A549 treated with AZD2906 at 1 μM for 4 hours (cell line): ENCODE data around the gene CARF. TPM values are rescaled to one million over a fixed set of nuclear protein-coding genes. Genes with fewer than 3 reads are reported as not detected.

Source experiments
- total RNA-seq: library from RNA; stranded (reverse); fragments of 200-300 nt; extraction: Qiagen RNA extraction; gene quantifications from 5 replicates; pipeline ENCODE4 v1.2.3, GENCODE V29; 2022

Gene CARF
- 0.59 to 1.6 TPM (median 1.0 TPM) in 5 replicates for total RNA-seq

DNA sequence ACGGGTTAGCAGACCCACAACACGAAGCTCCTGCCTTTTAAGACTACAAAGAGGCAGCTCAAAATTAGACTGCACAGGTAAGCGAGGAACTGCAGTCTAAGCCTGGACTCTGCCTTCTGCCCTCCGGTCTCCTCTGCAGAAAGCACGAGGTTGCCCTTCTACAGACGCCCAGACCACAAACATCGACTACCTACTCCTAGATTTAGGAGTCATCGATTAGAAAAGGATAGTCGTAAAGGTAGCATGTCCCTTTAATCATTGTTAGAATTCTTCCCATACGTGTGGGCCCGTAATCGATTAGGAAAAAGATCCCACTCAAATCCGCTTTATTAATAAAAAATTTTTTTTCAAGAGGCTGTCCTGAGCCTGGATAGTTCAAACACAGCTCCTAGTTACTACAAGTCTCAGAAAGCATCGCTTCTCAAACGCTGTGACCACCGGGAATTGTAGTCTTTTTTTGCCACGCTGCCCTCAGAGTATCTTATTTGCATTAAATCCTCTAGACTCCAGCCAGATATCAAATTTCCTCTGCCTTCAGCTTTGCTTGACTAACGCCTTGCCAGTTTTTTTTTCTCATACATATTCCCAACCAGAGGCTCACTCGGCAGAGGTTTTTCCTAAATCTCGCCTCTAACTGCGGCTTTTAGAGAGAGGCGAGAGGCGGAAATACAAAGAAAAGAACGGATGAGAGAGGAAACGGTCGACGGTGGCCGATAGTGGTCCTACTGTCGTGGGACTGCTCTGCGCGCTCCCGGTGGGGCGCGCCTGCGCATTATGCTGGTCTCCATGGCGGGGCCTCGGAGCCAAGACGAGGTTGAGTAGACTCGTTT lies at the start of gene CARF, which contains the start of gene WDR12:
Gene CARF (plus strand): TSS at position 764 of the 830 bp plus-strand sequence. CDS start 29,628 bp downstream, outside the sequence.
Gene WDR12 (minus strand): TSS at position 162 of the 830 bp plus-strand sequence. CDS start 197 bp downstream, outside the sequence.

DNA sequence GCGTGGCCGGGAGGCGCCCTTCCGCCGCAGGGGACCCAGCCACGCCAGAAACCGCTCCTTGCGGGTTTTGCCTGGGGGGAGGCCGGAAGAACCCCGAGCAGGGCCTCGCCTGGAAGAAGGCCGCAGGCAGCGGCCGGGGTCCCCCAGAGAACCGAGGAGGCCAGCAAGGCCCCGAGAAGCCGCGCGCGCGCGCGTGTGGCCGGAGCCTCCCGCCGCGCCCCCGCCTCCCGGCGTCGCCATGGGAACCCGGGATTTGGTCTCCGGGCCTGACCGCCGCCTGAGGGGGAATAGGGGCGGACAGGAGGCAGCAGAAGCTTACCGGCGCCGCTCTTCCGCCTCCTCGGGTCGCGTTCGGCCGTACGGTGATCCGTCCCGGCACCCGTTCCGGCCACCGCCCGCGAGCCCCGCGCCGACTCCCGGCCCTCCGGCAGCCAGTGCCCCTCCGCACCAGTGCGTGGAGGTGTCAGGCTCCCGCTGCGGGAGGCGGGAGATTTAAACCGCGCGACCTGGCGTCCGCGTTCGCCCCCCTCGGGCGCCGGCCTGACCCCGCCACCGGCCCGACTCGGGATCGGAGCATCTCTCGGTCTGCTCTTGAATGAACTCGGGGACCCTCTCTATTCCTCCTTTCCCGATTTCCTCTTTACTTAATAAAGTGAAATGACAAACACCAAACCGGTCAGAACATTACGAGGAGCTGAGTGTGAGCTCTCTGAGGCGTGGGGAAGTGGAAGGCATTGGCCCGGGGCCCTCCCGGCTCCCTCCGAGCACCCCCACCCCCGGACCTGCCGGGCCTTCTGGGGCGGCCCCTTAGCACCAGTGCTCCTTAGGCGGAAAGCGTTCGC lies 40.6 kb upstream of the CARF start, which contains the start of gene ICA1L:
Gene ICA1L (minus strand): TSS at position 467 of the 842 bp plus-strand sequence. CDS start 42,757 bp downstream, outside the sequence.

DNA sequence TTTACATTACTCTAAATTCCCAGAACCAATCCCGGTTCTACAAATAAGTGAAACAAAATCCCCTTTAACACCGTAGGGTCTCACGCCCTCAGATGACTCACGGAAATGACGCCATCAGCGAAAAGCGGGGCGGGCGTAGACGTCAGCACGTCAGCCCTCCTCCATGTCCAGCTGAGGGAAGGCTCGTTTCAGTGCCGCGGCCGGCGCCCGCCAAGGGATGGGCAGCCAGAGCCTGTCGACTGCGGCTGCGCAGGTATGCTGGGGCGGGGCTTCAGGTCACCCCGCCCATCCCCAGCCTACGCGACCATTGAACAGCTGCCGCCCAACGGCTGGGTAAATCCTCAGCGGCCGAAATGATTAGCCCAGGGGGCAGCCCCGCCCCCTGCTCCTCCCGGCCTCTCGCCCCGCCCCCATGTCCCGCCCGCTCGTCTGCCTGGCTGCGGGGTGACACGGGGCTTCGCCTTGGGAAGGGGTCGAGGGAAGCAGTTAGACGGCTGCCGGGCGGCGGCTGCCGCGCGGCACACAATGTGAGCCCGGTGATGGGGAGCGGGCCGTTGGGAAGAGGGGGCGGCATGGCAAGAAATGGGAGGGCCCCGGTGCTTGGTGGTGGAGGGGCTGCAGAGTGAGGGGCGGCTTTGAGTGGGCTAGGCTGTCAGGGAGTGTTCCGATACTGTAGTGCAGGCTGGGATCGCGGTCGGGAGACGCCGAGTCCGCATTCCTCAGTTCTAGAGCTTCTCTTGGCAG lies 102.6 kb downstream of the CARF start, which contains the start of gene NBEAL1:
Gene NBEAL1 (plus strand): TSS at position 420 of the 744 bp plus-strand sequence. CDS start 1,510 bp downstream, outside the sequence.

Other genes starting within 250 kb of the CARF start
- 1.1 to 2.6 TPM (median 1.7 TPM) in 5 replicates for gene ICA1L, start 40.5 kb upstream of the CARF start, total RNA-seq
- 51.7 to 68.8 TPM (median 61.5 TPM) in 5 replicates for gene WDR12, start 602 bp upstream of the CARF start, total RNA-seq
- gene NBEAL1, start 102.6 kb downstream of the CARF start, total RNA-seq = 3.1 to 5.0 TPM (median 4.0 TPM) in 5 replicates